Upper lobe of right lung (tissue), 1 donor: ENCODE measurements around the gene UPK3BL1. TPM values are rescaled to one million over a fixed set of nuclear protein-coding genes. Genes with fewer than 3 reads are reported as not detected.

Source experiments
- total RNA-seq: library from RNA; stranded (reverse); fragmentation: NEBNext Ultra II Directional; extraction: Animal tissue kit (Norgen Biotek cat#: 25700); gene quantifications from one replicate; pipeline ENCODE4 v1.2.1, GENCODE V29; 2021
- donor health status: DM: no; HTN: yes; CAD: no; lungs with severe emphysema.

UPK3BL1 gene
- total RNA-seq, 1 donor from 2014 or later, result 39.4 TPM

Other genes starting within 250 kb of the UPK3BL1 start
- gene PRKRIP1, start 246.4 kb downstream of the UPK3BL1 start, total RNA-seq, result 21.9 TPM
- gene ORAI2, start 209.2 kb downstream of the UPK3BL1 start, total RNA-seq, result 20.0 TPM
- 7.4 TPM for gene ALKBH4, start 177.9 kb downstream of the UPK3BL1 start, total RNA-seq
- 15.7 TPM for gene LRWD1, start 177.8 kb downstream of the UPK3BL1 start, total RNA-seq
- 35.0 TPM for gene POLR2J, start 163.9 kb downstream of the UPK3BL1 start, total RNA-seq
- gene RASA4B, start 125.0 kb downstream of the UPK3BL1 start, total RNA-seq, result 30.0 TPM
- 19.3 TPM for gene UPK3BL2, start 99.1 kb downstream of the UPK3BL1 start, total RNA-seq
- gene SPDYE2, start 91.6 kb downstream of the UPK3BL1 start, total RNA-seq, result not detected
- 36.7 TPM for gene POLR2J3, start 70.2 kb downstream of the UPK3BL1 start, total RNA-seq
- gene RASA4, start 26.0 kb downstream of the UPK3BL1 start, total RNA-seq, result 78.8 TPM
- gene SPDYE2B, start 7.5 kb upstream of the UPK3BL1 start, total RNA-seq, result not detected
- 14.1 TPM for gene POLR2J2, start 28.9 kb upstream of the UPK3BL1 start, total RNA-seq
- 8.1 TPM for gene FAM185A, start 106.2 kb upstream of the UPK3BL1 start, total RNA-seq